K562 (cell line): ENCODE results near the gene MAGEA9B. TPM values are rescaled to one million over a fixed set of nuclear protein-coding genes. Genes with fewer than 3 reads are reported as not detected.

Source experiments
- ATAC-seq: fragments of 200-7000 bp; cut with Tn5 transposase; 3 replicates; pipeline ENCODE4 v1.9.1; 2020; ENCODE audit warnings: moderate library complexity
- BruUV-seq: library from RNA; stranded (reverse); fragments of 400-500 nt; replicated peaks from 2 replicates; lab custom pipeline; 2021; lab: Mats Ljungman, UMichigan
- CTCF ChIA-PET: fragments of 300-600 bp; formaldehyde crosslinking; extraction: SDS; loops from one replicate; lab custom pipeline; 2021; ENCODE audit warnings: low intra/inter-chr PET ratio; lab: Yijun Ruan, JAX
- POLR2A ChIA-PET: fragments of 300-600, 350-650 bp; sonication (Branson Sonifier 250); formaldehyde crosslinking; extraction: SDS; loops from one replicate; lab custom pipeline; 2021; ENCODE audit warnings: antibody characterized with exemption, inconsistent platforms; lab: Yijun Ruan, JAX
- DNase-seq, 4 experiments: peaks; one replicate each; pipeline versions ENCODE4 v3.0.0 to v3.0.0-alpha.2; 2011 to 2018; ENCODE audit warnings: low spot score in 3 of 4, mixed read lengths in 3 of 4; ENCODE audit errors: extremely low read depth in 1 of 4
- FAIRE-seq: peaks from 2 replicates; lab custom pipeline; 2011; peaks lifted over from hg19 to GRCh38; lab: Jason Lieb, UNC
- H2AFZ ChIP-seq: 2 replicates; pipeline ENCODE4 v1.6.0; 2011; ENCODE audit warnings: low read depth, low read length, control low read depth, inconsistent platforms
- H3K27ac ChIP-seq: fragments of 200-600 bp; 3 replicates; pipeline ENCODE4 v1.8.0; 2011; ENCODE audit warnings: low read depth, mild to moderate bottlenecking, control low read depth, inconsistent platforms, low read length, moderate library complexity, mixed read lengths; ENCODE audit errors: extremely low read depth
- H3K27me3 ChIP-seq, 2 experiments: fragments of 300-600 bp in 1 of 2; 2 replicates in 1 of 2; 3 replicates in 1 of 2; pipeline versions ENCODE4 v1.6.0 to v1.8.0; 2011; ENCODE audit warnings: inconsistent platforms in 2 of 2, low read length in 2 of 2, mild to moderate bottlenecking in 1 of 2, mixed read lengths in 1 of 2, moderate library complexity in 1 of 2; ENCODE audit not compliant: control insufficient read depth in 2 of 2, insufficient read depth in 2 of 2
- H3K36me3 ChIP-seq: fragments of 300-600 bp; 3 replicates; pipeline ENCODE4 v1.8.0; 2011; ENCODE audit warnings: mild to moderate bottlenecking, low read length, inconsistent platforms; ENCODE audit not compliant: control insufficient read depth, insufficient read depth
- H3K4me1 ChIP-seq, 2 experiments: fragments of 200-600 bp in 1 of 2; replicated peaks in 1 of 2; 2 replicates in 1 of 2; 3 replicates in 1 of 2; pipeline versions ENCODE4 v1.5.1 to v1.8.0; 2011; ENCODE audit warnings: inconsistent platforms in 2 of 2, low read length in 2 of 2, mild to moderate bottlenecking in 1 of 2, mixed read lengths in 1 of 2, moderate library complexity in 1 of 2; ENCODE audit not compliant: control insufficient read depth in 2 of 2, insufficient read depth in 2 of 2
- H3K4me2 ChIP-seq: 2 replicates; pipeline ENCODE4 v1.6.1; 2011; ENCODE audit warnings: low read length, control low read depth, inconsistent platforms, mixed read lengths; ENCODE audit not compliant: insufficient read depth
- H3K4me3 ChIP-seq: fragments of 200-600 bp; sonication (generic), shearing (Covaris generic); 2 replicates; pipeline ENCODE4 v1.5.1; 2016; ENCODE audit warnings: control low read depth, inconsistent platforms
- H3K79me2 ChIP-seq: fragments of 200-600 bp; 3 replicates; pipeline ENCODE4 v1.8.0; 2011; ENCODE audit warnings: low read length, inconsistent platforms; ENCODE audit not compliant: control insufficient read depth, insufficient read depth
- H3K9ac ChIP-seq, 2 experiments: 2 replicates each; pipeline versions ENCODE4 v1.6.0 to v1.6.1; 2011; ENCODE audit warnings: low read depth in 2 of 2, low read length in 2 of 2, control low read depth in 1 of 2, inconsistent platforms in 1 of 2, mild to moderate bottlenecking in 1 of 2, mixed read lengths in 1 of 2; ENCODE audit not compliant: insufficient read depth in 1 of 2
- H3K9me1 ChIP-seq: one replicate; pipeline ENCODE4 v1.6.0; 2011; ENCODE audit warnings: inconsistent platforms, mild to moderate bottlenecking, low read length, moderate library complexity; ENCODE audit not compliant: control insufficient read depth, insufficient read depth
- H3K9me3 ChIP-seq: replicated peaks from 2 replicates; pipeline ENCODE4 v1.5.1; 2011; ENCODE audit warnings: low read depth, low read length, inconsistent platforms; ENCODE audit not compliant: control insufficient read depth, insufficient read depth
- H4K20me1 ChIP-seq: replicated peaks from 2 replicates; pipeline ENCODE4 v1.6.1; 2011; ENCODE audit warnings: low read length, inconsistent platforms, mixed read lengths; ENCODE audit not compliant: control insufficient read depth, insufficient read depth
- NR2F6 ChIP-seq: fragments of 450-650 bp; formaldehyde crosslinking; IDR thresholded peaks from 2 replicates; pipeline ENCODE4 v1.4.0; 2020; ENCODE audit warnings: mild to moderate bottlenecking
- PRDM10 ChIP-seq: fragments of 450-650 bp; IDR thresholded peaks from 2 replicates; pipeline ENCODE4 v1.6.1; 2018; ENCODE audit not compliant: partially characterized antibody
- PTBP1 ChIP-seq: fragments of 200-400 bp; formaldehyde crosslinking; IDR thresholded peaks from 2 replicates; pipeline ENCODE4 v1.6.1; 2017; ENCODE audit warnings: low read depth, low read length
- VEZF1 ChIP-seq: fragments of 200-800 bp; sonication (Bioruptor generic); IDR thresholded peaks from 2 replicates; pipeline ENCODE4 v1.6.1; 2017; ENCODE audit warnings: missing genetic modification characterization, missing compliant biosample characterization
- ZNF511 ChIP-seq: sonication (generic); formaldehyde crosslinking; IDR thresholded peaks from 2 replicates; pipeline ENCODE4 v1.8.0; 2022; ENCODE audit warnings: mild to moderate bottlenecking, missing genetic modification reagents
- ZNF830 ChIP-seq: fragments of 250-450 bp; sonication (Bioruptor Pico); IDR thresholded peaks from 2 replicates; pipeline ENCODE4 v1.5.0; 2021; ENCODE audit warnings: mild to moderate bottlenecking
- WGBS: fragments of 100-300 bp; shearing (Covaris generic); methylation state at CpG from one replicate; pipeline ENCODE4 v1.1.6; 2016; ENCODE audit warnings: low coverage, mixed read lengths; ENCODE audit not compliant: insufficient coverage; ENCODE audit errors: missing lambda C conversion rate; 5-methylcytosine and 5-hydroxymethylcytosine counted together
- in situ Hi-C: fragments of 300-500 bp; cut with MboI; formaldehyde crosslinking; loops from 4 replicates; pipeline ENCODE4 v1.15.0; 2018; ENCODE audit warnings: inconsistent platforms, mixed read lengths
- intact Hi-C: fragments of 100-400 bp; cut with micrococcal nuclease; formaldehyde crosslinking; loops from 2 replicates; pipeline ENCODE4 v1.14.2; 2022
- polyA plus RNA-seq, 8 experiments: library from polyadenylated mRNA; depleted of rRNA in 4 of 8; stranded (reverse) in 5 of 8; unstranded in 3 of 8; fragments of >200 nt; fragmentation: Nextera tagmentation in 2 of 8; fragmentation: Illumina TruSeq in 1 of 8; extraction: Ambion mirVana in 2 of 8; extraction: Trizol in 1 of 8; gene quantifications; 2 replicates each; pipeline versions ENCODE4 v1.2.1 to v1.2.3, GENCODE V29; 2011 to 2014; ENCODE audit warnings: inconsistent platforms in 1 of 8, missing spikeins in 1 of 8
- total RNA-seq, 7 experiments: library from RNA; depleted of rRNA in 6 of 7; stranded (reverse); fragments of >200 nt in 6 of 7; fragmentation: Illumina TruSeq in 2 of 7; extraction: Trizol in 2 of 7; gene quantifications; 2 replicates each; pipeline versions ENCODE4 v1.2.1 to v1.2.3, GENCODE V29; 2011 to 2021; ENCODE audit warnings: low replicate concordance in 1 of 7

Gene MAGEA9B
- total and polyA plus RNA-seq, 9 of the 15 experiments (the other 6 are each of a cell fraction or from before 2014, with no cell fraction given) = 11.2 to 31.2 (median 14.1) TPM

GRCh38 chrX:149540131-149540620, 47.1 kb downstream of the MAGEA9B start:
- Histone ChIP-seq H3K79me2 (peaks cover 9% of the 10 kb centered on the region; the same call in 1 of the 3 replicates), H3K9ac (peak overlapping the region; percentile 74 to 95; a peak in 3 of 4 replicates), H3K4me3 (peak overlapping the region; percentile 71), H4K20me1 (no peaks in the 10 kb centered on the region; the same call in 1 of the 2 replicates), H3K27me3 (no peaks in the 10 kb centered on the region), H3K36me3 (no peaks in the 10 kb centered on the region), H3K27ac (peak overlapping the region; percentile 81; the same call in 2 of the 3 replicates), H3K4me2 (peak overlapping the region; percentile 91), H3K9me1 (no peaks in the 10 kb centered on the region), H3K9me3 (no peaks in the 10 kb centered on the region), H2AFZ (peak overlapping the region; percentile 100), H3K4me1 (peaks cover 8 to 16% of the 10 kb centered on the region in 2 experiments; a peak in 4 of 5 replicates)
- intact Hi-C loops (loop anchor here (5.0 kb wide), 1 partner anchor 33 kb away; the partner anchor contains the start of gene IDS), in situ Hi-C loops (no loop called here)
- ATAC-seq (peak; percentile 72), FAIRE-seq (no peak), DNase-seq (peak; percentile 82 to 92 (median 88))
- CTCF ChIA-PET = no interaction called here
- no TSS peak for BruUV-seq
- WGBS = no CpG with 5 or more reads among the region's 24 CpGs
- peak; percentile 88 for TF ChIP-seq VEZF1 (CRISPR knock-in tag)
- TF ChIP-seq NR2F6 (CRISPR knock-in tag) = no peak
- peak; percentile 21 for TF ChIP-seq PRDM10
- no peak for TF ChIP-seq ZNF830
- no peak for TF ChIP-seq ZNF511 (CRISPR knock-in tag)
- TF ChIP-seq PTBP1 = no peak
- POLR2A ChIA-PET = interaction anchor here (1.2 to 1.6 kb wide), 2 partner anchors 12 to 35 kb away, joined by 3 to 4 read pairs; partner anchors contain the start of gene IDS
